HG02759 (cell line): Measurements from ENCODE around the gene NT5C3B.
"Not testable (repeated sequence)": the region's sequence is repeated elsewhere in the genome, so short reads cannot be mapped to it uniquely, and the experiment has no call there.

Experiments used
- ATAC-seq: cut with Tn5 transposase; IDR thresholded peaks from one replicate; pipeline ENCODE4 v1.9.1; 2021; ENCODE audit warnings: mild to moderate bottlenecking, moderate library complexity; ENCODE audit not compliant: unreplicated experiment

Gene NT5C3B

DNA sequence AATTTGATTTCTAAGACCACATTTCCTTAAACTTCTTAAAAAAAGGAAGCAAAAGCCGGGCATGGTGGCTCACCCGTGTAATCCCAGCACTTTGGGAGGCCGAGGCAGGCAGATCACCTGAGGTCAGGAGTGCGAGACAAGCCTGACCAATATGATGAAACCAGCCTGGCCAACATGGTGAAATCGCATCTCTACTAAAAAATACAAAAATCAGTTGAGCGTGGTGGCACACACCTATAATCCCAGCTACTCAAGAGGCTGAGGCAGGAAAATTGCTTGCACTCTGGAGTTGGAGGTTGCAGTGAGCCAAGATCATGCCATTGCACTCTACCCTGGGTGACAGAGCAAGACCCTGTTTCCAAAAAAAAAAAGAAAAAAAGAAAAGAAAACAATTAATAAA lies 4.7 kb upstream of the NT5C3B start:
- not testable (repeated sequence) for ATAC-seq

DNA sequence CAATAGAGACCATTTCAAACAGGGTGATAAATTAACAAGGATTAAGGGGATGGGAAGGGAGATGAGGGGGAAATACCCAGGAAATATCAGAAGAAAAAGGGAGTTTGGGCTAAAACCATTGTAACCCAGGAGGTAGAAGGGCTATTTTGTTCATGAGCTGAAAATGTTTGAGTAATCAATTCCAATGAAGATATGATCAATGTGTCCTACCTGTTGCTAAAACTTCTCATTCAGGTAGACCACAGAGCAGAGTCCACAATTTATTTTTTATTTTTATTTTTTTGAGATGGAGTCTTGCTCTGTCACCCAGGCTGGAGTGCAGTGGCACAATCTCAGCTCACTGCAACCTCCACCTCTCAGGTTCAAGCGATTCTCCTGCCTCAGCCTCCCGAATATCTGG lies 3.4 kb upstream of the NT5C3B start:
- not testable (repeated sequence) for ATAC-seq

DNA sequence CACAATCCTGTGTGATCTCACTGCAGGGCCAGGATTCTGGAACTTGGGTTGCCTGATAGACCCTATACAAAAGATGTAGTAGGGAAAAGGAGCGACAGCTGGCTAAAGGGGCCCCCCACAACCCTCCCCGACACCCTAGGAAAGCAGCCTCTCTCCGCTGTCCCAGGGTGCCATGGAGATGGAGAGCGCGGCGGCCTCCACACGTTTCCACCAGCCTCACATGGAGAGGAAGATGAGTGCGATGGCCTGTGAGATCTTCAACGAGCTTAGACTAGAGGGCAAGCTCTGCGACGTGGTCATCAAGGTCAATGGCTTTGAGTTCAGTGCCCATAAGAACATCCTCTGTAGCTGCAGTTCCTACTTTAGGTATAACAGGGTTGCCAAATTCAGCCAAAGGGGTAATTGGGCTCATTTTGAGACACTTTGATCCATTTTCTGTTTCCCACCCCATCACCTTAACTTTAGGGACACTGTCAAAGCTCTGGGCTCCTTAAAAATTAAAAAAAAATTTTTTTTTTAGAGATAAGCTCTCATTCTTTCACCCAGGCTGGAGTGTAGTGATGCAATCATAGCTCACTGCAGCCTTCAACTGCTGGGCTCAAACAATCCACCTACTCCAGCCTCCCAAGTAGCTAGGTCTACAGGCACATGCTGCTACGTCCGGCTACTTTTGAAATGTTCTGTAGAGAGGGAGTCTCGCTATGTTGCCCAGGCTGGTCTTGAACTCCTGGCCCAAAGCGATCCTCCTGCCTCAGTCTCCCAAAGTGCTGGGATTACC lies 1.9 kb upstream of the NT5C3B start, which contains the start of gene KLHL10:
KLHL10 (plus strand) TSS at position 65 of the 778 bp plus-strand sequence; CDS start at position 173, 108 bp downstream.
- no peak for ATAC-seq

DNA sequence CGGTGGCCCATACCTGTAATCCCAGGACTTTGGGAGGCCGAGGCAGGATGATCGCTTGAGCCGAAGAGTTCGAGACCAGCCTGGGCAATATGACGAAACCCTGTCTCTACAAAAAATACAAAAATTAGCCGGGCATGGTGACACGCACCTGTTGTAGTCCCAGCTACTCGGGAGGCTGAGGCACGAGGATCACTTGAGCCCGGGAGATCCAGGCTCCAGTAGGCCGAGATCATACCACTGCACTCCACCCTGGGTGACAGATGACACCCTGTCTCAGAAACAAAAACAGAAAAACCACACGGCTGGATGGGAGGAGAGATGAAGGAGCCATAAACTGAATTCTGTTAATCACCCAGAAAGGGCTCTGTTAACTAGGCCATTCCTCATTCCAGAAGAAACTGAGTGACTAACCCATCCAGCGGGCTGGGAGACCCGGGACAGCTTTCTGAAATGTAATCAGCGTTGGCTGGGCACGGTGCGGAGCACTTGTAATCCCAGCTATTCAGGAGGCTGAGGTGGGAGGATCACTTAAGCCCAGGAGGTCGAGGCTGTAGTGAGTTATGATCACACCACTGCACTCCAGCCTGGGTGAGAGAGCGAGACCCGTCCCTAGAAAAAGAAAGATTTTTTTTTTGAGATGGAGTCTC lies 641 bp upstream of the NT5C3B start:
- ATAC-seq = no peak

DNA sequence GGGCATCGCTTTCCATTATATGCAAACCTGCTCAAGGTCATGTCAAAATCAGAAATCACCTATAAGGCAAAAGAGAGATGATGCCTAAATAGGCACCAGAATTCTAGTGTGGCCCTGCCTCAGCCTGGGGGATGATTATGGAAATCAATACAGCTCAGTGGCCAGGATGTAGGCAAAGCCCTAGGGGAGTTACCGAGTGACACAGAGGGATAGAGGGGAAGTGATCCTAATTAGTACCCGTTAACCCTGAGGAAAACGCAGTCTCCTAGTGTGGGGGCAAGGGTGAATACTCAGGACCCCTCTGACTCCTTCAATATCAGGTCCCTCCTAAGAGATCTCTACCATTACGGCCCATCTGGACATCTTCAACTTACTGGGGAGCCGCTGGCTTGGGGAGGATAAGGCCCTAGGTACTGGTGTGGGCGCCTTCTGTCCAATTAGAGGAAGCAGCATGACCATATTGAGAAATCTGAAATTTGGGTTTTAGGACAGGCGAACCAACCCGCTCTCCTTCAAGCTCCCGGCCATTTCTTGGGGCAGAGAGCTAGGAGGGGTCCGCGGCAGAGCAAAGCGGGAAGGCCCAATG lies 725 bp downstream of the NT5C3B start:
- peak; percentile 19 for ATAC-seq

DNA sequence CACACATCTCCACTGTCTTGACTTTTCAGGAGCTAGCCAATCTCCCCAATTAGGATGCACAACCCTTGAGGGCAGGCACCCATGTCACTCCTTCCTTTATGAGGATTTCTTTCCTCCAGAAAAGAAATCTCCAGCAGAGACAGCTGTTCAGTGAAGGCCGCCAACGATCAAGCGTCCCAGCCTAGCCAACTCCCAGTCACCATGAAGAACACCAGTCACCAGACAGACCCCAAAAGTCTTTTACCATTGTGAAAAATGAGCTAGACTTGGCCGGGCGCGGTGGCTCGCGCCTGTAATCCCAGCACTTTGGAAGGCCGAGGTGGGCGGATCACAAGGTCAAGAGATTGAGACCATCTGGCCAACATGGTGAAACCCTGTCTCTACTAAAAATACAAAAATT lies 6.1 kb downstream of the NT5C3B start:
- not testable (repeated sequence) for ATAC-seq

DNA sequence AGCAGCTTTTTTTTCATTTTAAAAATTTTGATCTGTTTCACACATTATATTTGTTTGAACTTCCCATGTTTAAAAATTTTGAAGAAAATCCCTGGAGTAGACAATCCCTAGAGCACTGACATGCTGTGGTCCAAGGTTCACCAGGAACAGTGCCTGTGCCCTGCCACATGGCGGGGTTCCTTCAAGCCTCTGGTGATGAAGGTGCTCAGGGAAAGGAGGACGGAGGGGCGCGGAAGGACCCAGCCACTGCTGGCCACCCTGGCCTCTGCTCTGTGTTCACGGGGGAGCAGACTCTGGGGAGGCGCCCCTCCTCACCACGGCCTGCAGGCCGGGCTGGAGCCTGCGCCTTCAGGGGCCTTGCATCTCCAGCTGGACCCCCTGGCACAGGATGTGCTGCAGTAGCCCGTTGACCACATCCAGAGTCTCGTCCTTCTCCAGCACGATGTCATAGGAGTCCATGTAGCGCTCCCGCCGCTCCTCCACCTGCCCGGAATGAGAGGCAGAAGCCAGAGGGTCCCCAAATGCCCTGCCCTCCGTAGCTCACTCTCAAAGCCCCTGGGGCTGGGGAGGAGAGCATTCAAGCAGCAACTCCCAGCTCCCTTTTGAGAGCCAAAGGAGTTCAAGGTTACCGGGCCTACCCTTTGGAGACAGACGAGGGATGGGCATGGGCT lies 10.7 kb downstream of the NT5C3B start:
- no peak for ATAC-seq

DNA sequence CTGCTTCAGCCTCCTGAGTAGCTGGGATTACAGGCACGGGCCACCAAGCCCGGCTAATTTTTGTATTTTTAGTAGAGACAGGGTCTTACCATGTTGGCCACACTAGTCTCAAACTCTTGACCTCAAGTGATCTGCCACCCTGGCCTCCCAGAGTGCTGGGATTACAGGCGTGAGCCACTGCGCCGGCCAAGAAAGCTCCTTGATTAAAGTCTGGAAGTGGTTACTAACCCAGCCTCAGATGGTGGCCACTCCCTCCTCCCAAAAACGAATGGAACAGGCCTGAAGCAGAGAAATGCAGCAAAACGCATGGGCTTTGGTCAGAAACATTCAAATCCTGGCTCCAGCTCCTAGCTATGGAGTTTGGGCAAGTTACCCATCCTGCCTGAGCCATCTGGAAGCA lies 11.9 kb downstream of the NT5C3B start:
- ATAC-seq = no peak

DNA sequence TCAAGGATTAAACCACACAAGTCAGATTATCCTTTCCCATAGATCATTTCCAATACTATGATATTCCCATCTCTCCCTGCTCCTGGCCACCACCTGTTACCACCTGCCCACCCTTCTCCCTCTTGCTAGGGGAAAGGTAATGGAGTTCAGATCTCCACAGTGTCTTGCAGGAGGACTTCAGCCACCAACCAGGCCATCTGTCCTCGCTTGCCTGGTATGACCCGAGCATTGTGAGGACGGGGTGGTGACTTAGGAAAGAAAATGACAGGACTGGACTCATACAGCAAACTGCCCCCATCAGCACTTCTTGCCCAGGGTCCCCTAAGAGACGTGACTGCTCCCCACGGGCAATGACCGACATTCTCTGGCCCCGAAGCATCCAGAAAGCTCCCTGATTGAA lies 12.5 kb downstream of the NT5C3B start:
- no peak for ATAC-seq

DNA sequence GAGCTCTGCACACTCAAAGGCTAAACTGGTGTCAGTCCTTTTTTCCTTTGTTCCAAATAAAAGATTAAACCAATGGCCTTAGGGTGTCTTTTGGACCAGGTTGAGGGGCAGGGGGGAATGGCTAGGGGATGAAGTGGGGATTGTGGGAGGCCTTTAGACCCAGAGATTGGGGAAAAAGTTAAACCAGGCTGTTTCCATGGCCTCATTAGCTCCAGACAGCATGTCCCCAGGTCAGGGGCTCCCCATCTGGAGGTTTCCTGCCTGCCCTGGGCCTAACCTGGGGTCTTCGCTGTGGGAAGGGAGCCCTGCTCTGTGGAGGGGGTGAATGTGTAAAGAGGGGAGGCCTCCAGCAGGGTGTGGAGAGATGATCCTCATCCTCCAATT lies 12.9 kb downstream of the NT5C3B start:
- no peak for ATAC-seq

DNA sequence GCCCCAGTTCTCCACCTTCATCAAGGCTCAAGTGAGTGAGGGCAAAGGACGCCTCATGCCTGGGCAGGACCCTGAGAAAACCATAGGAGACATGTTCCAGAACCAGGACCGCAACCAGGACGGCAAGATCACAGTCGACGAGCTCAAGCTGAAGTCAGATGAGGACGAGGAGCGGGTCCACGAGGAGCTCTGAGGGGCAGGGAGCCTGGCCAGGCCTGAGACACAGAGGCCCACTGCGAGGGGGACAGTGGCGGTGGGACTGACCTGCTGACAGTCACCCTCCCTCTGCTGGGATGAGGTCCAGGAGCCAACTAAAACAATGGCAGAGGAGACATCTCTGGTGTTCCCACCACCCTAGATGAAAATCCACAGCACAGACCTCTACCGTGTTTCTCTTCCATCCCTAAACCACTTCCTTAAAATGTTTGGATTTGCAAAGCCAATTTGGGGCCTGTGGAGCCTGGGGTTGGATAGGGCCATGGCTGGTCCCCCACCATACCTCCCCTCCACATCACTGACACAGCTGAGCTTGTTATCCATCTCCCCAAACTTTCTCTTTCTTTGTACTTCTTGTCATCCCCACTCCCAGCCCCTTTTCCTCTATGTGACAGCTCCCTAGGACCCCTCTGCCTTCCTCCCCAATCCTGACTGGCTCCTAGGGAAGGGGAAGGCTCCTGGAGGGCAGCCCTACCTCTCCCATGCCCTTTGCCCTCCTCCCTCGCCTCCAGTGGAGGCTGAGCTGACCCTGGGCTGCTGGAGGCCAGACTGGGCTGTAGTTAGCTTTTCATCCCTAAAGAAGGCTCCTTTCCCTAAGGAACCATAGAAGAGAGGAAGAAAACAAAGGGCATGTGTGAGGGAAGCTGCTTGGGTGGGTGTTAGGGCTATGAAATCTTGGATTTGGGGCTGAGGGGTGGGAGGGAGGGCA lies 13.6 kb downstream of the NT5C3B start:
- ATAC-seq = no peak

DNA sequence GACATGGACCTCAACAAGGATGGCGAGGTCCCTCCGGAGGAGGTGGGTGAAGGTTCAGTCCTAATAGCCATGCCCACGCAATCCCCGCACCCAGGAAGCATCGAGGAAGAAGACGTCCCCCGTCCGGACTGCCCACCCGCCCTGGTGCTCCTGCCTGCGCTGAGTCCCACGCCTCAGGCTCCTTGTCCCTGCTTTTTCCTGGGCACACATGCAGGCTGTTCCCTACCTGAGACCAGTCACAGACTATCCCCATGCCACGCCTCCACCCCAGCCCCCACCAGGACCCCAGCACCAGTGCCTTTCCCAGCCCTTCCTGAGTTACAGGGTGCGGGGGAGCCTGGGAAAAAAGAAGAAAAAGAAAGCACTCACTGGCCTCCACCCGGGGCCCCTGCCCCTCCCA lies 14.3 kb downstream of the NT5C3B start:
- no peak for ATAC-seq

DNA sequence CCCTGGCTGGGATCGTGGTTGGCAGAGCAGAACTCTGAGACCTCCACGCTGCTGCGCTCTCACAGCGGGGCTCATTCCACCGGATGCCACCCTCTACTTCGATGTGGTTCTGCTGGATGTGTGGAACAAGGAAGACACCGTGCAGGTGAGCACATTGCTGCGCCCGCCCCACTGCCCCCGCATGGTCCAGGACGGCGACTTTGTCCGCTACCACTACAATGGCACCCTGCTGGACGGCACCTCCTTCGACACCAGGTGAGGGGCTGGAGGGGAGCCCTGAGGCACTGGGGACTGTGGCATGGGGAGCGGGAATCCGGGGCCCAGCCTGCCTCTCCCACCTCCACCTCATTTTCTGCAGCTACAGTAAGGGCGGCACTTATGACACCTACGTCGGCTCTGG lies 18.0 kb downstream of the NT5C3B start:
- ATAC-seq = no peak

DNA sequence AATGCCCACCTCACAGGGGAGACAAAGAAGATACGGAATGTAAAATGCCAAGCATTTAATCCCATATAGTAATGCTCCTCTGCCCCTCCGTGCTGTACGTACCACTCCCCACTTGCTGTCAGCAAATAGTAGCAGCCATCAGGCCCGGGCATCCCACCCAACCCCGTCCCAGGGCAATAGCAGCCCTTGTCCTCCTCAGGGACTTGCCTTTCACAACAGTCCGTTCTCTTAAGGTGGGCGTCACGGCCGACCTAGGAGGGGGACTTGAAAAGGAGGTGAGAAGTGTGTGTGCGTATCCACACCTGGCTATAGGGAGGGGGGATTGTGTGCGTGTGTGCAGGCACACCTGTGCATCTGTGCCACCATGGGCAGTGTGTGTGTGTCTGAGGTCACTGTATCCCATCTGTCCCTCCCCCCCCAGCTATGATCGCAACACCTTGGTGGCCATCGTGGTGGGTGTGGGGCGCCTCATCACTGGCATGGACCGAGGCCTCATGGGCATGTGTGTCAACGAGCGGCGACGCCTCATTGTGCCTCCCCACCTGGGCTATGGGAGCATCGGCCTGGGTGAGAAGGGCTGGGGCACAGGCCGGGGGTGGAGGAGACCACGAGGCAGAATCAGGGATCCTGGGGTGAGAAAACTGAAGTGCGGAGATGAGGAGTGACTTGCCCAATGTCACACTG lies 19.3 kb downstream of the NT5C3B start:
- ATAC-seq = no peak

DNA sequence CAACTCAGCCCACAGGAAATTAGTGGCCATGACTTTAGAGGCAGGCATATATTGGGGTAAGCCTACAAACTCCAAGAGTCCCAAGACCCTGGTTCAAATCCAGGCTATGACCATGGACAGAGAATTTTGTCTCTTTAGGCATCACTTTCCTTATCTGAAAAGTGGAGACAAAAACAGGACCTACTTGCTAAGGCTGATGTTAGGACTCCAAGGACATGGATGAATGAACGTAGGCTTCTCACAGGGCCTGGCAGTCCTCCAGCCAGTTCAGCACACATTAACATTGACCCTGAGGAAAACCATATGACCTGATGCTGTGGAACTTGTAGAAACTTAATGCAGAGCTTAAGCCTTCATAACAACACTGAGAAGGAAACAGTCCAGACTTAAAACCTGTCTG lies 21.8 kb downstream of the NT5C3B start:
- no peak for ATAC-seq

DNA sequence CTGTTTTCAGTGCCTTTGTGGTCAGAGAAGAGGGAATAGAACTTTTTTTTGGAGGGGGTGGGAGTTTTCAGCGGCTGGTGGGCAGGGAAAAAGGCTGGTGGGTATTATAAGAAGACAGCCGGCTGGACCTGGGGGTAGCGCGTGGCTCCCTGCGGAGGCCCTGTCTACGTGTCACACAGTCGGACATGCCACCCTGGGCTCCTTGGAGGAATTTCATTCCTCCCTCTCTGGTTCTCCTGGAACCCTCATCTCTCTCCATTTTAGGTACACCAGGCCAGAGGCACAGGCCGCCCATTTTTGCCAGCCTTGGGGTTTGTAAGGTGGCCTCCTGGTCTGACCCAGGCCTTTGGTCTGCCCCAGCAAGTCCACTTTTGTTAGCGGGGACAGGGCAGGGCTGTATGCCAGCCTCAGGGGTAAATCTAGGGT lies 22.3 kb downstream of the NT5C3B start:
- ATAC-seq = no peak

DNA sequence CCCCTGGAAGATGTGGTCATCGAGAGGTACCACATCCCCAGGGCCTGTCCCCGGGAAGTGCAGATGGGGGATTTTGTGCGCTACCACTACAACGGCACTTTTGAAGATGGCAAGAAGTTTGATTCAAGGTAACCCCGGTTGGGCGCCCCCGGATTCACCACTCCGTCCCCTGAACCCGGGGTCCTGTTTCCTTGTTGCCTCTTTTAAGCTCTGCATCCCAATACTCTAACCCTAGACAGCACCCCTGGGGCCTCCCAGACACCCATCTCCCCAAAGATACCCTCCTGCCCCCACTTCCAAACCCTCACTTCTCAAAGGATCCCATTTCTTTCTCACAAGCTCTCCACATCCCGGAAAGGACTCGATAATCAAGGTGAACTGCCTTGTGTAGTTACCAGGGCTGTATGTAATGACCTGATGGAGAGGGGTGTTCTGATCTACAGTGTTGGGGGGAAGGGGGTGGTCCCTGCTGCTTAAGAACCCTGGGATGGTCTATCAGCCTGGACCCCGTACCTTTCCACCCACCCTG lies 22.8 kb downstream of the NT5C3B start:
- no peak for ATAC-seq

DNA sequence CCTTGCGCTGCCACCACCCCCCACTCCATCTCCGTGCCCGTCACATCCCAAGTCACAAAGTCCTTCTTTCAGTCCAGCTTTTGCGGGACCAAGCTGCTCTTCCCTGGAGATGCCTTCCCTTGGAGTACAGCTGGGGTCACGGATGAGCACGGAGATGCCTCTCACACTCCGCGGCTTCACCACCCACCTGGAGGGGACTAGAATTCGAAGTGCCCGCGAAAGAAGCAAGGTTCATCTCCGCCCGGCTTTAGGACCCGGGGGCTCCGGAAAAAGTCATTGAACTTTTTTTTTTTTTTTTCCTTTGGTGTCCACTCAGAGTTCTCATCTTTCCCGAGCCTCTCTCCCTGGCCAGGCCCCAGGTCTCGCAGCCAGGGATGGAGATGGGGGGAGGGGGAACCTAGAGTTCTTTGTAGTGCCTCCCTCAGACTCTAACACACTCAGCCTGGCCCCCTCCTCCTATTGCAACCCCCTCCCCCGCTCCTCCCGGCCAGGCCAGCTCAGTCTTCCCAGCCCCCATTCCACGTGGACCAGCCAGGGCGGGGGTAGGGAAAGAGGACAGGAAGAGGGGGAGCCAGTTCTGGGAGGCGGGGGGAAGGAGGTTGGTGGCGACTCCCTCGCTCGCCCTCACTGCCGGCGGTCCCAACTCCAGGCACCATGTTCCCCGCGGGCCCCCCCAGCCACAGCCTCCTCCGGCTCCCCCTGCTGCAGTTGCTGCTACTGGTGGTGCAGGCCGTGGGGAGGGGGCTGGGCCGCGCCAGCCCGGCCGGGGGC lies 23.5 kb downstream of the NT5C3B start, which contains the start of gene FKBP10:
FKBP10 (plus strand) TSS at position 624 of the 771 bp plus-strand sequence; CDS start at position 655, 31 bp downstream.
- no peak for ATAC-seq
